Adrenal gland (tissue), 5 donors: ENCODE results near the gene TMEM35B.

Experiments used
- CTCF ChIP-seq, 6 experiments: fragments of 450-650 bp in 4 of 6; fragments of 200-600 bp in 2 of 6; sonication (generic) in 1 of 6; IDR thresholded peaks; 1 replicate in 5 of 6; 2 replicates in 1 of 6; pipeline versions ENCODE4 v1.5.1 to v1.8.0; 2016 to 2021; ENCODE audit warnings: antibody characterized with exemption in 6 of 6, mild to moderate bottlenecking in 2 of 6, moderate library complexity in 1 of 6
- POLR2A ChIP-seq, 2 donors: fragments of 450-650 bp; IDR thresholded peaks; one replicate each; pipeline ENCODE4 v1.6.1; 2017; ENCODE audit warnings: antibody characterized with exemption in 2 of 2, mild to moderate bottlenecking in 2 of 2, moderate library complexity in 1 of 2
- donor health status: DM: no; HTN: no; CAD: no.

DNA sequence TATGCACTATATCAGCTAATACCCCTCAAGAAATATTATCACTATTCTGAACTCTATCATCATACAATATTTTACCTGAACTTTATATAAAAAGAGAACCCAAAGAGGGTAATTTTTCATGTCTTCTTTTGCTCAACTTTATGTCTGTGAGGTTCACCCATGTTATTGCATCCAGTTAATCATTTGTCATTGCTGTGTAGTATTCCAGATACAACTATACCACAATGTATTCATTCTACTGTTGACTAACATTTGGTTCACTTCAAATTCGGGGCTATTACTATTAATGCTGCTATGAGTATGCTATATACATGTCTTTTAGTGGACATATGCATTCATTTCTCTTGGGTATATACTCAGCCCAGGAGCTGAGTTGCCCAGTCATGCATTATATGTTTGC lies 34.7 kb downstream of the TMEM35B start:
- TF ChIP-seq CTCF (IDR thresholded peaks at IDR 0.05) (no peak), POLR2A (IDR thresholded peaks at IDR 0.05) (no peak)
